ENCODE data around the gene ESR2. TPM values are rescaled to one million over a fixed set of nuclear protein-coding genes. Genes with fewer than 3 reads are reported as not detected.

ESR2 gene
- total and polyA plus RNA-seq, 2 of the 8 experiments (the other 6 are each of a cell fraction or from before 2014, with no cell fraction given) = 0.19 to 0.23 TPM

- Histone ChIP-seq H3K4me2 (ENCODE audit: insufficient read depth in 1 of 2, low read depth in 2 of 2, low read length in 2 of 2) (no peak overlapping the region), H2BK5ac (ENCODE audit: low read depth, low read length) (no peak overlapping the region), H3K9ac (replicated peaks in 1 of 4; ENCODE audit: extremely low read depth in 1 of 4, low read depth in 3 of 4, low read length in 3 of 4) (no peak overlapping the region), H3K27ac (ENCODE audit: low read depth, low read length) (no peak overlapping the region), H4K8ac (ENCODE audit: extremely low read depth, insufficient read depth, low read length) (no peak overlapping the region), H2AFZ (ENCODE audit: low read length) (no peak overlapping the region), H3K23ac (ENCODE audit: insufficient read length) (no peak overlapping the region), H3K4ac (replicated peaks; ENCODE audit: insufficient read length, low read depth, low read length) (no peak overlapping the region), H4K20me1 (replicated peaks in 1 of 2; ENCODE audit: control insufficient read depth in 1 of 2, insufficient read depth in 2 of 2, low read length in 2 of 2) (no peaks in the 10 kb centered on the region), H2BK120ac (replicated peaks; ENCODE audit: low read depth, low read length) (no peak overlapping the region), H4K5ac (ENCODE audit: insufficient read length, low read depth, low read length) (no peak overlapping the region), H3K4me1 (replicated peaks in 1 of 4; ENCODE audit: control insufficient read depth in 3 of 4, insufficient read depth in 4 of 4, low read length in 3 of 4) (no peaks in the 10 kb centered on the region), H2BK15ac (ENCODE audit: low read length) (no peak overlapping the region), H3K79me1 (ENCODE audit: low read depth, low read length) (no peaks in the 10 kb centered on the region), H2BK20ac (ENCODE audit: low read length) (no peak overlapping the region), H3K9me3 (ENCODE audit: insufficient read depth in 2 of 2, low read depth in 1 of 2, low read length in 1 of 2) (no peaks in the 10 kb centered on the region), H3K23me2 (ENCODE audit: low read depth, low read length) (no peaks in the 10 kb centered on the region), H3K36me3 (ENCODE audit: control insufficient read depth in 2 of 4, insufficient read depth in 4 of 4, low read length in 3 of 4) (no peaks in the 10 kb centered on the region), H3K79me2 (ENCODE audit: control insufficient read depth in 1 of 2, insufficient read depth in 2 of 2, low read length in 2 of 2) (no peaks in the 10 kb centered on the region), H3K27me3 (replicated peaks in 1 of 4; ENCODE audit: control insufficient read depth in 3 of 4, extremely low read depth in 1 of 4, insufficient read depth in 3 of 4, low read length in 3 of 4) (peaks cover 0 to 1% (median 0%) of the 10 kb centered on the region in 4 experiments; a peak in 1 of 7 replicates), H3K56ac (replicated peaks; ENCODE audit: insufficient read length, low read depth, low read length) (no peak overlapping the region), H2AK5ac (ENCODE audit: low read depth, low read length) (no peak overlapping the region), H3K4me3 (ENCODE audit: extremely low read depth in 1 of 4, insufficient read depth in 2 of 4, low read depth in 3 of 4, low read length in 4 of 4) (no peak overlapping the region), H4K91ac (replicated peaks; ENCODE audit: insufficient read length, low read length) (no peak overlapping the region), H2BK12ac (ENCODE audit: low read depth, low read length) (no peak overlapping the region), H3K14ac (ENCODE audit: insufficient read length) (no peak overlapping the region), H3K18ac (ENCODE audit: extremely low read depth, low read length) (no peak overlapping the region)
- FAIRE-seq (no peak), DNase-seq (ENCODE audit: low read depth in 1 of 2, low spot score in 2 of 2) (no peak)
- ChIA-PET POLR2A (ENCODE audit: partially characterized antibody) (no interaction called here), CTCF (ENCODE audit: partially characterized antibody) (interaction anchor here (1.0 to 2.2 kb wide), 4 partner anchors 12 to 46 kb away, joined by 3 to 7 read pairs (median 3); no protein-coding TSS in a partner anchor)
- TF ChIP-seq ASH2L (IDR thresholded peaks at IDR 0.05; ENCODE audit: low read length) (no peak), FOSL1 (IDR thresholded peaks at IDR 0.05; ENCODE audit: insufficient read depth, low read depth, low read length) (no peak), MAFK (IDR thresholded peaks at IDR 0.05; ENCODE audit: low read depth, low read length) (no peak), POLR2AphosphoS5 (IDR thresholded peaks at IDR 0.05; ENCODE audit: low read depth, low read length) (no peak), RFX5 (IDR thresholded peaks at IDR 0.05; ENCODE audit: borderline replicate concordance, low read depth, low read length) (no peak), NANOG (IDR thresholded peaks at IDR 0.05; ENCODE audit: insufficient read depth, low read depth, low read length, poor library complexity, severe bottlenecking) (no peak), EZH2 (IDR thresholded peaks at IDR 0.05; ENCODE audit: low read depth, low read length, severe bottlenecking) (no peak), MAX (IDR thresholded peaks at IDR 0.05) (no peak), RNF2 (IDR thresholded peaks at IDR 0.05; ENCODE audit: borderline replicate concordance, low read depth, low read length, missing control alignments, poor library complexity, severe bottlenecking) (no peak), EGR1 (IDR thresholded peaks at IDR 0.05; ENCODE audit: borderline replicate concordance, low read depth, low read length) (no peak), PHF8 (conservative IDR thresholded peaks at IDR 0.05; ENCODE audit: low read depth, low read length) (no peak), ATF3 (IDR thresholded peaks at IDR 0.05; ENCODE audit: insufficient read depth, low read depth, low read length) (no peak), KDM4A (IDR thresholded peaks at IDR 0.05; ENCODE audit: low read depth, low read length, severe bottlenecking) (no peak), HDAC6 (IDR thresholded peaks at IDR 0.05; ENCODE audit: low read depth, low read length) (no peak)
Observed at GRCh38 chr14:64272019-64272418, 22.2 kb downstream of the ESR2 start.
